Neural progenitor cell (in vitro differentiated cells): Measurements from ENCODE around the gene GFAP. TPM values are rescaled to one million over a fixed set of nuclear protein-coding genes. Genes with fewer than 3 reads are reported as not detected.

Experiments
- DNase-seq: peaks from one replicate; pipeline ENCODE4 v3.0.0-alpha.2; 2016; ENCODE audit warnings: low spot score
- H2AFZ ChIP-seq: fragments of 200-600 bp; sonication (generic); replicated peaks from 2 replicates; pipeline ENCODE4 v1.6.1; 2016; ENCODE audit warnings: antibody characterized with exemption
- H3F3A ChIP-seq: fragments of 200-600 bp; sonication (generic); 2 replicates; pipeline ENCODE4 v1.6.1; 2016; ENCODE audit warnings: antibody characterized with exemption, low read depth
- H3K27ac ChIP-seq: fragments of 200-600 bp; sonication (generic); 2 replicates; pipeline ENCODE4 v1.5.1; 2016; ENCODE audit warnings: mild to moderate bottlenecking
- H3K27me3 ChIP-seq: fragments of 200-600 bp; sonication (generic); 2 replicates; pipeline ENCODE4 v1.6.1; 2016; ENCODE audit warnings: mild to moderate bottlenecking, moderate library complexity
- H3K36me3 ChIP-seq: fragments of 200-600 bp; sonication (generic); 2 replicates; pipeline ENCODE4 v1.5.1; 2016
- H3K4me1 ChIP-seq: fragments of 200-600 bp; sonication (generic); 2 replicates; pipeline ENCODE4 v1.6.1; 2016; ENCODE audit warnings: mixed run types
- H3K4me2 ChIP-seq: fragments of 200-600 bp; sonication (generic); 2 replicates; pipeline ENCODE4 v1.6.1; 2016
- H3K4me3 ChIP-seq: fragments of 200-600 bp; sonication (generic); 2 replicates; pipeline ENCODE4 v1.5.1; 2016
- H3K79me2 ChIP-seq: fragments of 200-600 bp; sonication (generic); 2 replicates; pipeline ENCODE4 v1.6.1; 2016; ENCODE audit warnings: low read depth
- H3K9ac ChIP-seq: fragments of 200-600 bp; sonication (generic); 2 replicates; pipeline ENCODE4 v1.6.1; 2016
- H3K9me3 ChIP-seq: fragments of 200-600 bp; sonication (generic); 2 replicates; pipeline ENCODE4 v1.5.1; 2016; ENCODE audit warnings: low read depth
- H4K20me1 ChIP-seq: fragments of 200-600 bp; sonication (generic); 2 replicates; pipeline ENCODE4 v1.6.1; 2016; ENCODE audit warnings: low read depth
- H3K27ac Mint-ChIP-seq: 3 replicates; pipeline ENCODE4 v1.8.0; 2021; ENCODE audit warnings: mixed read lengths
- H3K27me3 Mint-ChIP-seq: 2 replicates; pipeline ENCODE4 v1.8.0; 2022; ENCODE audit warnings: low read depth, mild to moderate bottlenecking, inconsistent platforms, moderate library complexity, mixed read lengths; ENCODE audit not compliant: insufficient read depth
- H3K36me3 Mint-ChIP-seq: 3 replicates; pipeline ENCODE4 v1.8.0; 2021; ENCODE audit warnings: mixed read lengths
- H3K4me1 Mint-ChIP-seq: 3 replicates; pipeline ENCODE4 v1.8.0; 2021; ENCODE audit warnings: mixed read lengths
- H3K4me3 Mint-ChIP-seq: 3 replicates; pipeline ENCODE4 v1.8.0; 2021; ENCODE audit warnings: mild to moderate bottlenecking, moderate library complexity, mixed read lengths
- H3K9me3 Mint-ChIP-seq: 3 replicates; pipeline ENCODE4 v1.8.0; 2020; ENCODE audit warnings: mixed read lengths
- CTCF ChIP-seq: fragments of 200-600 bp; sonication (generic); IDR thresholded peaks from 2 replicates; pipeline ENCODE4 v1.5.1; 2017; ENCODE audit warnings: antibody characterized with exemption, mild to moderate bottlenecking
- EZH2 ChIP-seq: fragments of 200-600 bp; sonication (generic); IDR thresholded peaks from 2 replicates; pipeline ENCODE4 v1.6.1; 2017; ENCODE audit warnings: antibody characterized with exemption, mild to moderate bottlenecking, moderate library complexity
- EZH2phosphoT487 ChIP-seq: fragments of 200-600 bp; sonication (generic); IDR thresholded peaks from 2 replicates; pipeline ENCODE4 v1.6.1; 2017; ENCODE audit warnings: antibody characterized with exemption
- total RNA-seq: library from RNA; depleted of rRNA; stranded (reverse); fragments of >200 nt; gene quantifications from 2 replicates; pipeline ENCODE4 v1.2.3, GENCODE V29; 2015; ENCODE audit warnings: low replicate concordance

The GFAP gene
- total RNA-seq, 1 donor from 2014 or later, result 0.45 TPM

GRCh38 chr17:44925731-44926697, 10.7 kb upstream of the GFAP start:
- H3K4me3 ChIP-seq, result no peak overlapping the region
- H3K9me3 Mint-ChIP-seq, result no peaks in the 10 kb centered on the region
- H3K4me1 Mint-ChIP-seq, result peaks cover 16% of the 10 kb centered on the region
- no peak overlapping the region for H2AFZ ChIP-seq
- H3K27me3 ChIP-seq, result no peaks in the 10 kb centered on the region
- DNase-seq, result no peak
- H3K4me1 ChIP-seq, result peaks cover 21% of the 10 kb centered on the region
- TF ChIP-seq EZH2 (no peak), EZH2phosphoT487 (no peak), CTCF (no peak)
- H3K36me3 Mint-ChIP-seq, result peaks cover 20% of the 10 kb centered on the region
- H3K36me3 ChIP-seq, result no peaks in the 10 kb centered on the region
- no peaks in the 10 kb centered on the region for H3K9me3 ChIP-seq
- no peak overlapping the region for H3K4me3 Mint-ChIP-seq
- H3K27ac ChIP-seq, result no peak overlapping the region
- peaks cover under 1% of the 10 kb centered on the region for H4K20me1 ChIP-seq
- H3K79me2 ChIP-seq, result no peaks in the 10 kb centered on the region
- H3K27me3 Mint-ChIP-seq, result peaks cover 14% of the 10 kb centered on the region
- H3F3A ChIP-seq, result peaks cover 25% of the 10 kb centered on the region
- H3K9ac ChIP-seq, result no peak overlapping the region
- H3K27ac Mint-ChIP-seq, result no peak overlapping the region
- H3K4me2 ChIP-seq, result no peak overlapping the region

GRCh38 chr17:44924107-44924544, 8.8 kb upstream of the GFAP start:
- no peak overlapping the region for H2AFZ ChIP-seq
- no peak for TF ChIP-seq EZH2
- TF ChIP-seq EZH2phosphoT487, result no peak
- TF ChIP-seq CTCF, result no peak
- no peaks in the 10 kb centered on the region for H4K20me1 ChIP-seq
- no peak for DNase-seq
- peaks cover 20% of the 10 kb centered on the region for H3K27me3 Mint-ChIP-seq
- H3K4me3 Mint-ChIP-seq, result no peak overlapping the region
- H3K4me3 ChIP-seq, result no peak overlapping the region
- H3K36me3 ChIP-seq, result no peaks in the 10 kb centered on the region
- peaks cover 26% of the 10 kb centered on the region for H3K4me1 Mint-ChIP-seq
- H3K4me1 ChIP-seq, result peaks cover 31% of the 10 kb centered on the region
- no peaks in the 10 kb centered on the region for H3K79me2 ChIP-seq
- H3K9me3 ChIP-seq, result no peaks in the 10 kb centered on the region
- no peak overlapping the region for H3K27ac Mint-ChIP-seq
- no peak overlapping the region for H3K9ac ChIP-seq
- H3F3A ChIP-seq, result peaks cover 32% of the 10 kb centered on the region
- no peaks in the 10 kb centered on the region for H3K9me3 Mint-ChIP-seq
- peaks cover 14% of the 10 kb centered on the region for H3K36me3 Mint-ChIP-seq
- H3K4me2 ChIP-seq, result no peak overlapping the region
- peak overlapping the region; percentile 70 for H3K27ac ChIP-seq
- H3K27me3 ChIP-seq, result no peaks in the 10 kb centered on the region

- Histone ChIP-seq H3K79me2 (no peaks in the 10 kb centered on the region), H4K20me1 (no peaks in the 10 kb centered on the region), H3K9me3 (no peaks in the 10 kb centered on the region), H3K4me2 (peak overlapping the region; percentile 10), H3K27ac (no peak overlapping the region), H3K4me1 (peaks cover 31% of the 10 kb centered on the region), H3K9ac (no peak overlapping the region), H3K36me3 (no peaks in the 10 kb centered on the region), H3F3A (peaks cover 32% of the 10 kb centered on the region), H3K27me3 (no peaks in the 10 kb centered on the region), H2AFZ (no peak overlapping the region), H3K4me3 (no peak overlapping the region)
- peaks cover 26% of the 10 kb centered on the region for H3K4me1 Mint-ChIP-seq
- H3K27me3 Mint-ChIP-seq, result peaks cover 20% of the 10 kb centered on the region
- no peak for DNase-seq
- peak overlapping the region; percentile 33 for H3K4me3 Mint-ChIP-seq
- H3K27ac Mint-ChIP-seq, result peak overlapping the region; percentile 73
- peaks cover 12% of the 10 kb centered on the region for H3K36me3 Mint-ChIP-seq
- no peak for TF ChIP-seq EZH2
- no peak for TF ChIP-seq EZH2phosphoT487
- no peak for TF ChIP-seq CTCF
- no peaks in the 10 kb centered on the region for H3K9me3 Mint-ChIP-seq
These were observed 7.6 kb upstream of the GFAP start for GRCh38 chr17:44922746-44923470.
